PFSK-1 (cell line): ENCODE data around the gene NPTX2.

Experiments used
- FOXP2 ChIP-seq: optimal IDR thresholded peaks from 2 replicates; pipeline ENCODE3; 2011; ENCODE audit warnings: borderline replicate concordance, control low read depth, inconsistent platforms; ENCODE audit not compliant: insufficient read depth; ENCODE audit errors: extremely low read length, extremely low read depth
- POLR2AphosphoS5 ChIP-seq: IDR thresholded peaks from 2 replicates; pipeline ENCODE4 v1.6.1; 2012; ENCODE audit warnings: low read depth, mild to moderate bottlenecking, control low read depth, low read length, moderate library complexity
- SIN3A ChIP-seq: IDR thresholded peaks from 2 replicates; pipeline ENCODE4 v1.6.1; 2012; ENCODE audit warnings: mild to moderate bottlenecking, low read length, moderate library complexity, borderline replicate concordance; ENCODE audit not compliant: insufficient read depth
- TAF1 ChIP-seq: IDR thresholded peaks from 2 replicates; pipeline ENCODE4 v1.6.1; 2012; ENCODE audit warnings: low read length, control low read depth, borderline replicate concordance; ENCODE audit not compliant: insufficient read depth
- TF ChIP-seq, protein P1 (sequence below), 2 experiments: IDR thresholded peaks; 2 replicates each; pipeline versions ENCODE4 v1.6.1 to v1.8.0; 2011 to 2012; ENCODE audit warnings: low read depth in 2 of 2, low read length in 2 of 2, control low read depth in 1 of 2, inconsistent platforms in 1 of 2, mild to moderate bottlenecking in 1 of 2, moderate library complexity in 1 of 2; ENCODE audit not compliant: insufficient read depth in 1 of 2

The NPTX2 gene

GRCh38 chr7:98571986-98572385, 45.1 kb upstream of the NPTX2 start:
- TF ChIP-seq TAF1 (no peak), POLR2AphosphoS5 (no peak), SIN3A (no peak), FOXP2 (no peak)
- TF ChIP-seq, protein P1, sequence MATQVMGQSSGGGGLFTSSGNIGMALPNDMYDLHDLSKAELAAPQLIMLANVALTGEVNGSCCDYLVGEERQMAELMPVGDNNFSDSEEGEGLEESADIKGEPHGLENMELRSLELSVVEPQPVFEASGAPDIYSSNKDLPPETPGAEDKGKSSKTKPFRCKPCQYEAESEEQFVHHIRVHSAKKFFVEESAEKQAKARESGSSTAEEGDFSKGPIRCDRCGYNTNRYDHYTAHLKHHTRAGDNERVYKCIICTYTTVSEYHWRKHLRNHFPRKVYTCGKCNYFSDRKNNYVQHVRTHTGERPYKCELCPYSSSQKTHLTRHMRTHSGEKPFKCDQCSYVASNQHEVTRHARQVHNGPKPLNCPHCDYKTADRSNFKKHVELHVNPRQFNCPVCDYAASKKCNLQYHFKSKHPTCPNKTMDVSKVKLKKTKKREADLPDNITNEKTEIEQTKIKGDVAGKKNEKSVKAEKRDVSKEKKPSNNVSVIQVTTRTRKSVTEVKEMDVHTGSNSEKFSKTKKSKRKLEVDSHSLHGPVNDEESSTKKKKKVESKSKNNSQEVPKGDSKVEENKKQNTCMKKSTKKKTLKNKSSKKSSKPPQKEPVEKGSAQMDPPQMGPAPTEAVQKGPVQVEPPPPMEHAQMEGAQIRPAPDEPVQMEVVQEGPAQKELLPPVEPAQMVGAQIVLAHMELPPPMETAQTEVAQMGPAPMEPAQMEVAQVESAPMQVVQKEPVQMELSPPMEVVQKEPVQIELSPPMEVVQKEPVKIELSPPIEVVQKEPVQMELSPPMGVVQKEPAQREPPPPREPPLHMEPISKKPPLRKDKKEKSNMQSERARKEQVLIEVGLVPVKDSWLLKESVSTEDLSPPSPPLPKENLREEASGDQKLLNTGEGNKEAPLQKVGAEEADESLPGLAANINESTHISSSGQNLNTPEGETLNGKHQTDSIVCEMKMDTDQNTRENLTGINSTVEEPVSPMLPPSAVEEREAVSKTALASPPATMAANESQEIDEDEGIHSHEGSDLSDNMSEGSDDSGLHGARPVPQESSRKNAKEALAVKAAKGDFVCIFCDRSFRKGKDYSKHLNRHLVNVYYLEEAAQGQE (IDR thresholded peaks at IDR 0.05; ENCODE audit: insufficient read depth in 1 of 2, low read depth in 2 of 2, low read length in 2 of 2), result no peak

DNA sequence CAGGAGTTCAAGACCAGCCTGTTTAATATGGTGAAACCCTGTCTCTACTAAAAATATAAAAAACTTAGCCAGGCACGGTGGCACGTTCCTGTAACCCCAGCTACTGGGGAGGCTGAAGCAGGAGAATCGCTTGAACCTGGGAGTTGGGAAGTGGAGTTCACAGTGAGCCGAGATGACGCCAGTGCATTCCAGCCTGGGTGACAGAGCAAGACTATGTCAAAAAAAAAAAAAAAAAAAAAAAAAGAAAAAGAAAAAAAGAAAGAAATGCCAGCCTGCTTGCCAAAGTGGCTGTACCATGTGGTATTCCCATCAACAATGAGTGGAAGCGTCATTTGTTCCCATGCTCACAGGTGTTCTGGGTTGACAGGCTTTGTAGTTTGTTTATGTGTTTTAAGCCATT, 43.3 kb upstream of the NPTX2 start:
- TF ChIP-seq TAF1 (no peak), POLR2AphosphoS5 (no peak), FOXP2 (no peak), SIN3A (no peak)
- TF ChIP-seq, protein P1 (IDR thresholded peaks at IDR 0.05; ENCODE audit: insufficient read depth in 1 of 2, low read depth in 2 of 2, low read length in 2 of 2), result no peak

GRCh38 chr7:98575878-98576277, 41.2 kb upstream of the NPTX2 start:
- TF ChIP-seq, protein P1 (IDR thresholded peaks at IDR 0.05; ENCODE audit: insufficient read depth in 1 of 2, low read depth in 2 of 2, low read length in 2 of 2), result no peak
- TF ChIP-seq POLR2AphosphoS5 (no peak), FOXP2 (no peak), SIN3A (no peak), TAF1 (no peak)

- TF ChIP-seq POLR2AphosphoS5, result no peak
- TF ChIP-seq TAF1, result no peak
- no peak for TF ChIP-seq FOXP2
- TF ChIP-seq, protein P1 (IDR thresholded peaks at IDR 0.05; ENCODE audit: insufficient read depth in 1 of 2, low read depth in 2 of 2, low read length in 2 of 2), result no peak
- no peak for TF ChIP-seq SIN3A
Measured at GRCh38 chr7:98584830-98585229, 32.3 kb upstream of the NPTX2 start.

- TF ChIP-seq, protein P1 (IDR thresholded peaks at IDR 0.05; ENCODE audit: insufficient read depth in 1 of 2, low read depth in 2 of 2, low read length in 2 of 2), result no peak
- no peak for TF ChIP-seq POLR2AphosphoS5
- TF ChIP-seq TAF1, result no peak
- no peak for TF ChIP-seq FOXP2
- TF ChIP-seq SIN3A, result no peak
Measured at GRCh38 chr7:98591926-98592325, 25.2 kb upstream of the NPTX2 start.
